HG03558 (cell line): Measurements from ENCODE around the gene CLDN18.

Source experiments
- ATAC-seq: cut with Tn5 transposase; IDR thresholded peaks from one replicate; pipeline ENCODE4 v1.9.1; 2021; ENCODE audit warnings: moderate number of reproducible peaks; ENCODE audit not compliant: unreplicated experiment; ENCODE audit errors: extremely low read depth

Gene CLDN18

GRCh38 chr3:138057384-138057783 is 47.4 kb downstream of the CLDN18 start:
- no peak for ATAC-seq

GRCh38 chr3:138059261-138059660 is 49.3 kb downstream of the CLDN18 start:
- ATAC-seq, result no peak

- no peak for ATAC-seq
These were observed 50.8 kb downstream of the CLDN18 start for GRCh38 chr3:138060792-138061191.

- ATAC-seq, result no peak
These were observed 52.1 kb downstream of the CLDN18 start for GRCh38 chr3:138062037-138062436.

GRCh38 chr3:138062626-138063025 is 52.7 kb downstream of the CLDN18 start:
- ATAC-seq, result no peak

- no peak for ATAC-seq
These were observed 53.5 kb downstream of the CLDN18 start for GRCh38 chr3:138063416-138063815.

GRCh38 chr3:138065949-138066348 is 56.0 kb downstream of the CLDN18 start:
- peak; percentile 6 for ATAC-seq

GRCh38 chr3:138066383-138066782 is 56.4 kb downstream of the CLDN18 start:
- ATAC-seq, result peak; percentile 95

- ATAC-seq, result no peak
These were observed 57.0 kb downstream of the CLDN18 start for GRCh38 chr3:138066972-138067371.

- no peak for ATAC-seq
These were observed 58.1 kb downstream of the CLDN18 start for GRCh38 chr3:138068046-138068445.

GRCh38 chr3:138068579-138069174 is 58.7 kb downstream of the CLDN18 start:
- no peak for ATAC-seq

- no peak for ATAC-seq
These were observed 60.0 kb downstream of the CLDN18 start for GRCh38 chr3:138070006-138070405.

GRCh38 chr3:138072796-138073195 is 62.8 kb downstream of the CLDN18 start:
- no peak for ATAC-seq

- no peak for ATAC-seq
These were observed 68.1 kb downstream of the CLDN18 start for GRCh38 chr3:138078096-138078495.

GRCh38 chr3:138078901-138079344 is 69.0 kb downstream of the CLDN18 start:
- no peak for ATAC-seq

GRCh38 chr3:138079901-138080300 is 69.9 kb downstream of the CLDN18 start:
- no peak for ATAC-seq

- no peak for ATAC-seq
These were observed 71.6 kb downstream of the CLDN18 start for GRCh38 chr3:138081371-138082084.

- ATAC-seq, result peak; percentile 50
These were observed 72.4 kb downstream of the CLDN18 start for GRCh38 chr3:138082085-138082991.

GRCh38 chr3:138082992-138083386 is 73.0 kb downstream of the CLDN18 start:
- no peak for ATAC-seq
